GM18508 (cell line): ENCODE measurements around the gene STK24.
A peak's percentile ranks its signal among the peaks of the same experiment; 100 is the strongest.

Experiments
- ATAC-seq: cut with Tn5 transposase; IDR thresholded peaks from one replicate; pipeline ENCODE4 v1.9.1; 2021; ENCODE audit warnings: moderate number of reproducible peaks; ENCODE audit not compliant: insufficient read depth, unreplicated experiment

The STK24 gene

GRCh38 chr13:98495627-98496478, 81.1 kb downstream of the STK24 start:
- no peak for ATAC-seq

DNA sequence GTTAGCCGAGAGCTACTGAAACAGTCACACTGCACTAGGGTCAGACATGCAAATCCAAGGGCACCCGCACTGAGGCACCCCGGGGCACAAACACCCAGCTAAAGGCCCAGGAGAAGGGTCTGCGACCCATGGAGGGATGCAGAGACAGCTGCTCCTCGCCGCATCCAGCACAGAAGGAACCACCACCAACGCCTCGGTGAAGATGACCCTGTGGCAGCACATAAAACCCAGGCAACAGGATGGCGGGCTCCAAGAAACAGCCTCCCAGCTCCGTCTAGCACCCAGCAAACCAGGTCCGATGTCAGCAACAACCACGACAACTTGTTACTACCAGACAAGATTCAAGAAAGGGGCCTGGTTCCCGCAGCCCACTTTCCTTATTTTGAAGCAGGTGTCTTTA, 82.1 kb downstream of the STK24 start:
- no peak for ATAC-seq

DNA sequence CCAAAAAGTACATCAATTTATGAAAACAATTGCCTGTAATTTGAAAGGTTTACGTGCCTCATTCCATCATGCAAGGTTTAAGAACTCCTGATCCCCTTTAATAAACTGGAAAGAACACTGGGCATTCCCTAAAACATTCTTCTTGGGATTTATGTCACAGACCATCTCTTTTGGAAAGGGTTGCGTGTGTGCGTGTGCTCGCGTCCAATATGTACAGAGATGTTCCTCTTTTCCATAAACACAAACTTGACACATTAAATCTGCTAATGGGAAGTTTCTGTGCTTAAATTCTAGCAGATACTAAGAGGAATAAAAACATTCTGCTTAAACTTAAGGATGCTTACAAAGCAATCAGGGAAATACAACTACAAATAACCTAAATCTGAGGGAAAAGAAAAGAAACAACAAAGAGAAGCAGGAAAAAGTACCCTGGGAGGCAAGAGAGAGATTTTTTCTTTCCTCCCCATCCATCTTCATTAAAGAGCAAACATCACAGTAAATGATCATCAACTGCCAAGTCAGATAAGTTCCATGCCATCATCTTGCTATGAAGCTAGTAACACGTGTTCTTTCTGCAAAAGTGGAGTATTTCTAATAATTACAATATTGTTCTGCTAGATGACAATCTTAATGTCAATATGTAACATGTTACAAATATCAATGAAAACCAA, 83.7 kb downstream of the STK24 start:
- no peak for ATAC-seq

GRCh38 chr13:98492335-98493041, 84.4 kb downstream of the STK24 start:
- ATAC-seq = no peak

- ATAC-seq = no peak
Measured at GRCh38 chr13:98490866-98491265, 86.0 kb downstream of the STK24 start.

- no peak for ATAC-seq
Measured at GRCh38 chr13:98490195-98490836, 86.6 kb downstream of the STK24 start.

DNA sequence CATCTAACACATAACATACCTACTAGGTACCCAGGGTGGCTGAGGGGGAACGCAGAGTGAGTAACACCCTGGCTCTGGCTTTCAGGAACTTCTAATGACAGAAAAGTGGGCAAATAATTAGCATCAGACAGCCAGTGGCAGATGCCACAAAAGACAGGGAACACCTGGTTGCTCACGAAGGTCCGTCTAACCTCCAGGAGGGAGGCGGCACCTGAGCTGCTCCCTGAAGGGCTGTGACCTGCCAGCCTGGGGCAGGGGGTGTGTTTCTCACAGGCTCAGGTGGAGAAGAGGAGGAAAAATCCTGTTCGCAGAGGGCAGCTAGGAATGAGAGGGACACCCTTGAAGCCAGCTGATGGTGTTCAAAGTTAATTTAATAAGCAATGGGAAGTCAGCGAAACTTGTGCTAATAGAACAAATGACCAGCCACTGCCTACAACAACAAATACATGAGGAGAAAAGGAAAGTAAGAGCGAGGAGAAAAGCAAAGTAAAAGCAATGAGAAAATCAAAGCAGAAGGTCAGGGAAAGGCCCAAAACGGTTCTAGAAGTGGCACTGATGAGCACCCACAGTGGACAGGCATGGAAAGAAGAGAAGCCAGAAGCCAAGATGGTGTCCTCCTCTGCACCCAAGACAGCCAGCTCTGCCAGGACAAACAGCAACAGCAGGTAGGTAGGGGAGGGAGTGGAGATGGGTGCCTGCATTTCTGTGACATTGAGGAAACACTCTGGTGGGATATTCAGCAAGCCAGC, 87.3 kb downstream of the STK24 start:
- ATAC-seq = no peak

- no peak for ATAC-seq
Measured at GRCh38 chr13:98488736-98489135, 88.2 kb downstream of the STK24 start.

DNA sequence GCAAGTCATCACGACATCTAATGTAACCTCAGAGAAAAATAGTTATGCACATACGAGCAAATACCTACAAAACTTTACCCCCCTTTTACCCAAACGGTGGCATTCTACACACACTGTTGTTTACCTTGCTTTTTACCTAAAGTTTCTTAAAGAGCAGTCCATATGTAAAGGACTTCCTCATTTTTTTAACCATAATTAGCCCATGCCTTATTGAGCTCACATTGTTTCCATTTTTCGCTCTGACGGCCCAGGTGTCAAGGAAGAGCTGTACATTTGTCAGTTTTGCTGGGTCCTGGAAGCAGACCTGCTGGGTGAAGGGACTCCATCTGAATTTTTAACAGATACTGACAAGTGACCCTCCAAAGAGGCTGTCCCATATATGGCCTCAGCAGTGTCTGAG, 89.4 kb downstream of the STK24 start:
- no peak for ATAC-seq

- no peak for ATAC-seq
Measured at GRCh38 chr13:98487016-98487415, 89.9 kb downstream of the STK24 start.

DNA sequence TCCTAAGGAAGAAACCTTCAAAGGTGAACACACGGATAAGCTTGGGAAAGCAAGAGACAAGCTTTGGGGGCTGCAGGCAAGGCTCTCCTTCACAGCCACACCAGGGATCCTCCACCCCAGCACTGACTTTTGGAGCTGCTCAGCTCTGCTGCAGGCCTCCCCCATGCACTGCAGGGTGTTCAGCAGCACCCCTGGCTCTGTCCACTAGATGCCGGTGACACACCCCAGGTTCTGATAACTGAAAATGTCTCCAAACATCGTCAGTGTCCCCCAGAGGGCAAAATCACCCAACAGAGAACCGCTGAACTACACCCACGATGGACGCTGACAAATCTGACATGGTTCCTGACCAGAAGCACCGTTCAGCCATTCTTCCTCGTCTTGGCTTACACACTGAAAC, 90.5 kb downstream of the STK24 start:
- no peak for ATAC-seq

- no peak for ATAC-seq
Measured at GRCh38 chr13:98485561-98485960, 91.3 kb downstream of the STK24 start.

- peak; percentile 38 for ATAC-seq
Measured at GRCh38 chr13:98484289-98485219, 92.4 kb downstream of the STK24 start.

DNA sequence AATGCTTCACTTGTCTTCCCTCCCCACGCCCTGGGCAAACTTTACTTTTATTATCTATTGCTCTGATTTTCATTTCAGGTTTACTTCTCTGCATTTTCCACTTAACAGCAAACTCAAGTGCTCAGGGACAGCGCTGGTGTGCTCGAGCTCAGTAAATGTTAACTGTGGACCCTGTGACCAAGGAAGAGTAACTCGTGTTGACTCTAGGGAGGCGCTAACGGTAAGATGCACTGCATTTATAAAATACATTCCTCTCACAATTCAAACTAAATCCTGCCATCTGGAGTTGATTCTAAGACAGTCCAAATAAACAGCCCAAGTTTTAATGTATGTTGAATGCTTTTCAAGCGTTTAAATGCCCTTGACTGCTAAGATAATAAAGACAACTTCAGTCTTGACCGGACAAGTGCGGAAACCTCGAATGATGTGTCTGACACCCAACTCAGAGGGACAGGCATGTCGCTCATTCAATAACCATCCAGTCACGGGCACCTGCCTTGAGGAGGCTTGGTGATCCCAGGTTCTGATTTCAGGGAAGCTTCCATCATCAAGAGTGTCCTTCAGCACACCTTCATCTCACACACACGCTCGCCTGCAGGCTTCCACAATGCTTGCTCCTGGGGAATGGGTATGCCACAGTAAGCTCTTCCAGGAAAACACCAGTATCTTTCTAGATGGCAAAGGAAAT, 93.2 kb downstream of the STK24 start:
- ATAC-seq = no peak

- no peak for ATAC-seq
Measured at GRCh38 chr13:98482476-98483444, 94.1 kb downstream of the STK24 start.

GRCh38 chr13:98480915-98481877, 95.7 kb downstream of the STK24 start:
- ATAC-seq = no peak
